Duodenal mucosa (tissue), 2 donors: ENCODE results near the gene PRR23A.

Experiments
- H3K27ac ChIP-seq: one replicate; pipeline ENCODE4 v1.7.0; 2013; ENCODE audit warnings: low read depth, low read length
- H3K27me3 ChIP-seq, 2 donors: one replicate each; pipeline ENCODE4 v1.7.0; 2013; ENCODE audit warnings: low read length in 2 of 2, control low read depth in 1 of 2; ENCODE audit not compliant: insufficient read depth in 2 of 2, control insufficient read depth in 1 of 2
- H3K36me3 ChIP-seq, 2 donors: one replicate each; pipeline ENCODE4 v1.7.0; 2013; ENCODE audit warnings: low read length in 2 of 2, control low read depth in 1 of 2; ENCODE audit not compliant: insufficient read depth in 2 of 2, control insufficient read depth in 1 of 2
- H3K4me1 ChIP-seq, 2 donors: one replicate each; pipeline ENCODE4 v1.7.0; 2013; ENCODE audit warnings: low read length in 2 of 2, control low read depth in 1 of 2; ENCODE audit not compliant: insufficient read depth in 2 of 2, control insufficient read depth in 1 of 2
- H3K4me3 ChIP-seq, 2 donors: one replicate each; pipeline ENCODE4 v1.7.0; 2013; ENCODE audit warnings: low read length in 2 of 2, low read depth in 1 of 2
- H3K9ac ChIP-seq, 2 donors: one replicate each; pipeline ENCODE4 v1.7.0; 2013; ENCODE audit warnings: low read length in 2 of 2, low read depth in 1 of 2
- H3K9me3 ChIP-seq, 2 donors: one replicate each; pipeline ENCODE4 v1.7.0; 2013; ENCODE audit warnings: low read length in 2 of 2, control low read depth in 1 of 2; ENCODE audit not compliant: control insufficient read depth in 1 of 2

Gene PRR23A

DNA sequence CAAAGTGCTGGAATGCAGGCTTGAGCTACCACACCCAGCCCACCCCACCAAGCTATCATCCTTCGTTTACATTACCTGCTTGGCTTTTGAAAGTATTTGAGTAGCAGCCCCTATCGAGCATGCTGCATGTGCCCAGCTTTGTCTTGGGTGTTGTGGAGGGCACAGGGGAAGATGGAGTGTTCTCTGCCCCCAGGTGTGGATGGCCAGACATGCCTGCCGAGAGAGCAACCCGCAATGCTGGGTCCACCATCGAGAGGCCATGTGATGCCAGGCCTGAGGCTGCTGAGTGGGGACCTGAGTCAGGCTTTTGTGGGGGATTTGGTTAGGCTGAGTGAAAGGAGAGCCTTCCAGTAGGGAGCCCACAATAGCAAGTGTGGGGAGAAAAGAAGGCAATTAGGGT lies 33.1 kb downstream of the PRR23A start:
- Histone ChIP-seq H3K27ac (no peak overlapping the region), H3K36me3 (no peaks in the 10 kb centered on the region), H3K4me1 (no peaks in the 10 kb centered on the region), H3K4me3 (no peak overlapping the region), H3K27me3 (peaks cover 0 to 12% of the 10 kb centered on the region in 2 donors), H3K9me3 (no peaks in the 10 kb centered on the region), H3K9ac (no peak overlapping the region)

DNA sequence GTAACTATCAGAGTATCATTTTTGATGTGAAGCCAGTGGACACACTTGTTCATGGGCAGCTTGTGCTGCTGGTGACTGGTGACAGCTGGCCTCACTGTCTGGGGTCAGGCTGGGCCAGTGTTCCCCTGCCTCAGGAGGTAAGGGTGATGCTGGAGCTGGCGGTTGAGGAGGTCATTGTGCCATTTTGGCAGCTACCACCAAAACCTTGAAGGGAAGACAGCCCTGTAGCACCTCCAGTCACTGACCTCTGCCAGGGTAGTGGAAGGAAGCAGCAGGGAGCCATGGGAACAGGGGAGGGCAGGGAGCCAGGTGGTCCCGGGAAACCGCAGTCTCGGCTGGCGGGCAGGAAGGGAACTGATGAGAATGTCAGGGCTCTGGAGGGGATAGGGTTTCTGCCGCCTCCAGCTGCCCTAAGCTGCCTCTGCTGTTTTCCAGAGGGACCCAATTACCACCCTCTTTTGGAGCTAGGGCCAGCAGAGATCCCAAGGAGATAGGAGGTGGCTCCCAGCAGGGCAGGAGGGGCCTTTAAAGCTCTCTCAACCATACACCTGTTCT lies 34.2 kb downstream of the PRR23A start:
- H3K9ac ChIP-seq: no peak overlapping the region
- H3K27ac ChIP-seq: no peak overlapping the region
- no peak overlapping the region for H3K4me3 ChIP-seq
- no peaks in the 10 kb centered on the region for H3K4me1 ChIP-seq
- H3K9me3 ChIP-seq: no peaks in the 10 kb centered on the region
- no peaks in the 10 kb centered on the region for H3K36me3 ChIP-seq
- H3K27me3 ChIP-seq: peaks cover 0 to 12% of the 10 kb centered on the region in 2 donors

DNA sequence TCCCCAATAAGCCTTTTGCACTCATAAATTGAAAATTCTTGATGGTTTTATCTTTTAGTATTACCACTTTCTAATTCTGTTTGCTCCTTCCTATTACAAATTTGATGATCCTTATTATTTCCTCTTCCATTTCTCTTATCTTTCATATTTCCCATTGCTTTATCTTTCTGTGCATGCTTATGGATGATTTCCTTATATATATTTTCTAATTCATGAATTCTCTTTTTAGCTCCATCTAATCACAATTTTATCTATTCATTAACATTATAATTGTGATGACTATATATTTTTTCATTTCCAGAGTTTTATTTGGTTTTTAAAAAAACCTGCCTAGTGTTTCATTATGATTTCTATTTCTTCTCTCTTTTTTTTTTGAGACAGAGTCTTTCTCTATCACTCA lies 41.1 kb downstream of the PRR23A start:
- no peaks in the 10 kb centered on the region for H3K4me1 ChIP-seq
- no peak overlapping the region for H3K4me3 ChIP-seq
- H3K9me3 ChIP-seq: no peaks in the 10 kb centered on the region
- no peak overlapping the region for H3K27ac ChIP-seq
- H3K36me3 ChIP-seq: no peaks in the 10 kb centered on the region
- H3K9ac ChIP-seq: no peak overlapping the region
- peaks cover 22 to 23% of the 10 kb centered on the region in 2 donors for H3K27me3 ChIP-seq

DNA sequence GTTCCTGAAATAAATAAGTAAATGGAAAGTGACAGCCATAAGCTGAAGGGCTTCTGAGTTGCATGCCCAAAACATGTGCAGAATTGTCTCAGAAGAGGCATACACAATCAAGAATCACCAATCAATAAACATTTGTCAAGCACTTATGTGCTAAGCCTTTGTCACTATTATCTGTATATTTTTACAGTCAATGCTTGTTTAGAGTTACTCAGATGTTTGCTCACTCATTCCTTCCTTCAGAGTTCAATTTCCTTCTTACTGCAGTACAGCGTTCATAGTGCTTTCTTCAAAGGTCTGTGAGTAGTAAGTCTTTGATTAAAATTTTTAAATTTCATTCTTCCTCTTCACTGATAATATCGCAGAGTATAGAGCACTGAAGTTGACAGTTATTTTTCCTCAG lies 41.8 kb downstream of the PRR23A start:
- H3K4me1 ChIP-seq: no peaks in the 10 kb centered on the region
- H3K9me3 ChIP-seq: no peaks in the 10 kb centered on the region
- H3K27ac ChIP-seq: no peak overlapping the region
- peaks cover 26 to 29% of the 10 kb centered on the region in 2 donors for H3K27me3 ChIP-seq
- H3K9ac ChIP-seq: no peak overlapping the region
- no peak overlapping the region for H3K4me3 ChIP-seq
- no peaks in the 10 kb centered on the region for H3K36me3 ChIP-seq

DNA sequence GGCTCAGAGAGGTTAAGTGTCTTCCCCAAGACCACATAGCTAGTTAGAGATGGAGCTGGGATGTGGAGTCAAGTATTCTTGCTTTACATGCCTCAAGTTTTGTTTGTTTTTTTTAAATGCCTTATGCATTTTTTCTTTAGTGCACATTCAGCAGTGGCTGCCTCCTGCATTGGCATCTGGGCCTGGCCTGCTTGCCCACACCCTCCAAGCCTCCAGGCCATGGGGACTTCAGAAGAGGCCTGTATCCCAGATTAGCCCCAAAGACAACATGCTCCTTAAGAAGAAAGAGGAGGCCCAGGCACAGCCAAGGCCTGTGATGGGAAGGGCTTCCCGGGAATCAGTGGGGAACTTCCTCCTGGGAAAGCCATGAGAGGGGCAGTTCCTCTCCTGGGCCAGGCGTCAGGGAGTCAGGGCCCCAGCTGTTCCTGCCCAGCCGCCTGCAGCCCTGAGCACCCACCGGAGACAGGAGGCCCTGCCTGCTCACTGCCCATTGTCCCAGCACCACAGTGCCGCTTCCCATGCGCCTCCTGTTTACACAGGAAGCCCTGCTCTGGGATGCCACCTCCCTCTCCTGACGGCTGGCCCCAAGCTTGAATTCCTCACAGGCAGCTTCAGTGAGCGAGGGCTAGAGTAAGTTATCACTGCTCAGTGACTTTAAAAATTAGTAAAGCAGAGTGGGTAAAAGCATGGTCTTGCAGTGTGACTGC lies 43.1 kb downstream of the PRR23A start:
- Histone ChIP-seq H3K27me3 (peaks cover 33 to 40% of the 10 kb centered on the region in 2 donors), H3K36me3 (no peaks in the 10 kb centered on the region), H3K9ac (no peak overlapping the region), H3K4me1 (no peaks in the 10 kb centered on the region), H3K27ac (no peak overlapping the region), H3K4me3 (no peak overlapping the region), H3K9me3 (no peaks in the 10 kb centered on the region)

DNA sequence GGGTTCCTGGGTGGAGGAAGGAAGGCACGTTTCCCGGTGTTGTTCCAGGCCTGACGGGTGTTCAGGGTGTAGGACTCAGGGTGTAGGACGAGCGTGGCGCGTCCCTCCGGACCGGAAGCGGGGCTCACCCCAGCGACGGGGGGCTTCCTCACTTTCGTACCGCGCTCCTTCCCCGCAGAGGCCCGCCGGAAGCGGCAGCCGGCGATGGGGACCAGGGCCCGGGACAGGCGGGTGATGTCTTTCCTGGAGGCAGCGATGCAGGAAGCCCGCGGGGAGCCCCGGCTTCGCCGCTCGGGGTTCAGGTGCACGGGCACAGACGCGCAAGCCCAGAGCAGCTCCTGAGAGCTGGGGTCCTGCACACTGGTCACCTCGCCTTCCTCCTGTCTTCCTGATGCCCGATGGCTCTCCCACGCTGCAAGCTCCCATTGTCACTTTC lies 45.6 kb downstream of the PRR23A start:
- peaks cover 44 to 47% of the 10 kb centered on the region in 2 donors for H3K27me3 ChIP-seq
- no peaks in the 10 kb centered on the region for H3K9me3 ChIP-seq
- no peak overlapping the region for H3K27ac ChIP-seq
- no peak overlapping the region for H3K9ac ChIP-seq
- no peaks in the 10 kb centered on the region for H3K36me3 ChIP-seq
- no peaks in the 10 kb centered on the region for H3K4me1 ChIP-seq
- H3K4me3 ChIP-seq: peak overlapping the region in 1 of 2 donors; percentile 10
